ENCODE measurements around the gene TMEM62. TPM values are rescaled to one million over a fixed set of nuclear protein-coding genes. Genes with fewer than 3 reads are reported as not detected.
"Not testable (repeated sequence)": the region's sequence is repeated elsewhere in the genome, so short reads cannot be mapped to it uniquely, and the experiment has no call there.

Gene TMEM62
- polyA plus RNA-seq, 1 donor from 2014 or later, result 8.7 TPM

DNA sequence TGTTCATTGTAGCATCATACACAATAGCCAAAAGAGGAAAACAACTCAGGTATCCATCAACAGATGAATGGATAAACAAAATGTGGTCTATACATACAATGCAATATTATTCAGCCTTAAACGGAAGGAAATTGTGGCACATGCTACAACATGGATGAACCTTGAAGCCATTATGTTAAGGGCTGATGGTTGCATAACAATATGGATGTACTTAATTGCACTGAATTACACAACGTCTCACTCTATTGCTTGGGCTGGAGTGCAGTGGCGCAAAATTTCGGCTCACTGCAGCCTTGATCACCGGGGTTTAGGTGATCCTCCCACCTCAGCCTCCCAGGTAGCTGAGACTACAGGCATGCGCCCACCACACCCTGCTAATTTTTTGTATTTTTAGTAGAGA lies 7.0 kb upstream of the TMEM62 start:
- Histone ChIP-seq H3K79me2 (replicated peaks; ENCODE audit: insufficient read depth, low read length) (no peaks in the 10 kb centered on the region), H3F3A (ENCODE audit: insufficient read depth, low read length, poor library complexity, severe bottlenecking) (no peaks in the 10 kb centered on the region), H3K9me2 (ENCODE audit: insufficient read depth, low read length) (no peaks in the 10 kb centered on the region), H3K4me2 (ENCODE audit: low read length) (no peak overlapping the region), H3K27me3 (ENCODE audit: insufficient read depth, low read depth, low read length) (no peaks in the 10 kb centered on the region), H2AFZ (ENCODE audit: low read depth, low read length) (no peak overlapping the region), H3K27ac (ENCODE audit: low read length) (no peak overlapping the region), H3K9ac (ENCODE audit: low read length) (no peak overlapping the region), H3K4me3 (ENCODE audit: low read length) (no peak overlapping the region), H4K20me1 (ENCODE audit: insufficient read depth) (no peaks in the 10 kb centered on the region), H3K36me3 (ENCODE audit: insufficient read depth, low read length) (no peaks in the 10 kb centered on the region), H3K9me3 (ENCODE audit: low read length) (no peaks in the 10 kb centered on the region)
- TF ChIP-seq SMC3 (conservative IDR thresholded peaks at IDR 0.05; ENCODE audit: poor library complexity) (no peak), POLR2AphosphoS5 (IDR thresholded peaks at IDR 0.05) (no peak), EP300 (conservative IDR thresholded peaks at IDR 0.05; ENCODE audit: poor library complexity, severe bottlenecking) (no peak), RAD21 (conservative IDR thresholded peaks at IDR 0.05) (no peak), EZH2 (IDR thresholded peaks at IDR 0.05; ENCODE audit: borderline replicate concordance, insufficient read depth, low read length, poor library complexity, severe bottlenecking) (no peak), MXI1 (conservative IDR thresholded peaks at IDR 0.05; ENCODE audit: poor library complexity, severe bottlenecking) (no peak), TAF1 (IDR thresholded peaks at IDR 0.05; ENCODE audit: low read depth) (no peak)
- TF ChIP-seq, protein P1, sequence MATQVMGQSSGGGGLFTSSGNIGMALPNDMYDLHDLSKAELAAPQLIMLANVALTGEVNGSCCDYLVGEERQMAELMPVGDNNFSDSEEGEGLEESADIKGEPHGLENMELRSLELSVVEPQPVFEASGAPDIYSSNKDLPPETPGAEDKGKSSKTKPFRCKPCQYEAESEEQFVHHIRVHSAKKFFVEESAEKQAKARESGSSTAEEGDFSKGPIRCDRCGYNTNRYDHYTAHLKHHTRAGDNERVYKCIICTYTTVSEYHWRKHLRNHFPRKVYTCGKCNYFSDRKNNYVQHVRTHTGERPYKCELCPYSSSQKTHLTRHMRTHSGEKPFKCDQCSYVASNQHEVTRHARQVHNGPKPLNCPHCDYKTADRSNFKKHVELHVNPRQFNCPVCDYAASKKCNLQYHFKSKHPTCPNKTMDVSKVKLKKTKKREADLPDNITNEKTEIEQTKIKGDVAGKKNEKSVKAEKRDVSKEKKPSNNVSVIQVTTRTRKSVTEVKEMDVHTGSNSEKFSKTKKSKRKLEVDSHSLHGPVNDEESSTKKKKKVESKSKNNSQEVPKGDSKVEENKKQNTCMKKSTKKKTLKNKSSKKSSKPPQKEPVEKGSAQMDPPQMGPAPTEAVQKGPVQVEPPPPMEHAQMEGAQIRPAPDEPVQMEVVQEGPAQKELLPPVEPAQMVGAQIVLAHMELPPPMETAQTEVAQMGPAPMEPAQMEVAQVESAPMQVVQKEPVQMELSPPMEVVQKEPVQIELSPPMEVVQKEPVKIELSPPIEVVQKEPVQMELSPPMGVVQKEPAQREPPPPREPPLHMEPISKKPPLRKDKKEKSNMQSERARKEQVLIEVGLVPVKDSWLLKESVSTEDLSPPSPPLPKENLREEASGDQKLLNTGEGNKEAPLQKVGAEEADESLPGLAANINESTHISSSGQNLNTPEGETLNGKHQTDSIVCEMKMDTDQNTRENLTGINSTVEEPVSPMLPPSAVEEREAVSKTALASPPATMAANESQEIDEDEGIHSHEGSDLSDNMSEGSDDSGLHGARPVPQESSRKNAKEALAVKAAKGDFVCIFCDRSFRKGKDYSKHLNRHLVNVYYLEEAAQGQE (IDR thresholded peaks at IDR 0.05; ENCODE audit: borderline replicate concordance), result no peak
- TF ChIP-seq, protein P2, sequence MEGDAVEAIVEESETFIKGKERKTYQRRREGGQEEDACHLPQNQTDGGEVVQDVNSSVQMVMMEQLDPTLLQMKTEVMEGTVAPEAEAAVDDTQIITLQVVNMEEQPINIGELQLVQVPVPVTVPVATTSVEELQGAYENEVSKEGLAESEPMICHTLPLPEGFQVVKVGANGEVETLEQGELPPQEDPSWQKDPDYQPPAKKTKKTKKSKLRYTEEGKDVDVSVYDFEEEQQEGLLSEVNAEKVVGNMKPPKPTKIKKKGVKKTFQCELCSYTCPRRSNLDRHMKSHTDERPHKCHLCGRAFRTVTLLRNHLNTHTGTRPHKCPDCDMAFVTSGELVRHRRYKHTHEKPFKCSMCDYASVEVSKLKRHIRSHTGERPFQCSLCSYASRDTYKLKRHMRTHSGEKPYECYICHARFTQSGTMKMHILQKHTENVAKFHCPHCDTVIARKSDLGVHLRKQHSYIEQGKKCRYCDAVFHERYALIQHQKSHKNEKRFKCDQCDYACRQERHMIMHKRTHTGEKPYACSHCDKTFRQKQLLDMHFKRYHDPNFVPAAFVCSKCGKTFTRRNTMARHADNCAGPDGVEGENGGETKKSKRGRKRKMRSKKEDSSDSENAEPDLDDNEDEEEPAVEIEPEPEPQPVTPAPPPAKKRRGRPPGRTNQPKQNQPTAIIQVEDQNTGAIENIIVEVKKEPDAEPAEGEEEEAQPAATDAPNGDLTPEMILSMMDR (IDR thresholded peaks at IDR 0.05; ENCODE audit: poor library complexity, severe bottlenecking), result no peak

DNA sequence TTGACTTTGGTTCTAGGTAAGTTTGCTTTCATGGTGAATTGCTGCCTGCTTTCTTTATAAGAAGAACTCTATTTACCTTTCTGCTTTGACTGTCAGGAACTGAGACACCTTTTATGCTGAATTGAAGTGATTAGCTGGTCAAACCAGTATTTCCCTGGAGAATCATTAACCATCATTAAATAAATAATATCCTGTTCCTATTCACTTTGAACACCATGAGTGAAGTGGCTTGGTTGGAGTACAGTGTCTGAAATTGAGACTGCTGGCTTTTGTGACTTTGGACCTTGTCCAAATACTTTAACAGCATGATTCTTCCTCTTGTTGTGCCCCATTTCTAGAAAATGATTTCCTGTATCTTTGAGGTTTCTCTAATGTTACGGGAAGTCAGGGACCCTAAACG lies 5.6 kb upstream of the TMEM62 start:
- Histone ChIP-seq H3K27me3 (ENCODE audit: insufficient read depth, low read depth, low read length) (peaks cover 1% of the 10 kb centered on the region), H3K9me3 (ENCODE audit: low read length) (no peaks in the 10 kb centered on the region), H3K9me2 (ENCODE audit: insufficient read depth, low read length) (no peaks in the 10 kb centered on the region), H3K79me2 (replicated peaks; ENCODE audit: insufficient read depth, low read length) (no peaks in the 10 kb centered on the region), H3F3A (ENCODE audit: insufficient read depth, low read length, poor library complexity, severe bottlenecking) (no peaks in the 10 kb centered on the region), H3K9ac (ENCODE audit: low read length) (no peak overlapping the region), H3K4me3 (ENCODE audit: low read length) (no peak overlapping the region), H4K20me1 (ENCODE audit: insufficient read depth) (no peaks in the 10 kb centered on the region), H3K27ac (ENCODE audit: low read length) (no peak overlapping the region), H3K36me3 (ENCODE audit: insufficient read depth, low read length) (no peaks in the 10 kb centered on the region), H3K4me2 (ENCODE audit: low read length) (no peak overlapping the region), H2AFZ (ENCODE audit: low read depth, low read length) (no peak overlapping the region)
- TF ChIP-seq EZH2 (IDR thresholded peaks at IDR 0.05; ENCODE audit: borderline replicate concordance, insufficient read depth, low read length, poor library complexity, severe bottlenecking) (no peak), RAD21 (conservative IDR thresholded peaks at IDR 0.05) (no peak), POLR2AphosphoS5 (IDR thresholded peaks at IDR 0.05) (no peak), TAF1 (IDR thresholded peaks at IDR 0.05; ENCODE audit: low read depth) (no peak), SMC3 (conservative IDR thresholded peaks at IDR 0.05; ENCODE audit: poor library complexity) (no peak), EP300 (conservative IDR thresholded peaks at IDR 0.05; ENCODE audit: poor library complexity, severe bottlenecking) (no peak), MXI1 (conservative IDR thresholded peaks at IDR 0.05; ENCODE audit: poor library complexity, severe bottlenecking) (no peak)
- TF ChIP-seq, protein P2 (IDR thresholded peaks at IDR 0.05; ENCODE audit: poor library complexity, severe bottlenecking), result no peak
- TF ChIP-seq, protein P1 (IDR thresholded peaks at IDR 0.05; ENCODE audit: borderline replicate concordance), result no peak

DNA sequence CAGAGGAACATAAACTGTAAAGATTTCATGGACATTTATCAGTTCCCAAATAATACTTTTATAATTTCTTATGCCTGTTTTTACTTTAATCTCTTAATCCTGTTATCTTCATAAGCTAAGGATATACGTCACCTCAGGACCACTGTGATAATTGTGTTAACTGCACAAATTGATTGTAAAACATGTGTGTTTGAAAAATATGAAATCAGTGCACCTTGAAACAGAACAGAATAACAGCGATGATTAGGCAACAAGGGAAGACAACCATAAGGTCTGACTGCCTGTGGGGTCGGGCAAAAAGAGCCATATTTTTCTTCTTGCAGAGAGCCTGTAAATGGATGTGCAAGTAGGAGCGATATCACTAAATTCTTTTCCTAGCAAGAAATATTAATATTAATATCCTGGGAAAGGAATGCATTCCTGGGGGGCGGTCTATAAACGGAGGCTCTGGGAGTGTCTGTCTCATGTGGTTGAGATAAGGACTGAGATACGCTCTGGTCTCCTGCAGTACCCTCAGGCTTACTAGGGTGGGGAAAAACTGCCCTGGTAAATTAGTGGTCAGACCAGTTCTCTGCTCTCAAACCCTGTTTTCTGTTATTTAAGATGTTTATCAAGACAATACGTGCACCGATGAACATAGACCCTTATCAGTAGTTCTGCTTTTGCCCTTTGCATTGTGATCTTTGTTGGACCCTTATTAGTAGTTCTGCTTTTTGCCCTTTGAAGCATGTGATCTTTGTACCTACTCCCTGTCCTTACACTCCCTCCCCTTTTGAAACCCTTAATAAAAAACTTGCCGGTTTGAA lies 5.0 kb upstream of the TMEM62 start:
- not testable (repeated sequence) for H4K20me1 ChIP-seq (ENCODE audit: insufficient read depth); H3K9me2 ChIP-seq (ENCODE audit: insufficient read depth, low read length); H3K27ac ChIP-seq (ENCODE audit: low read length); H2AFZ ChIP-seq (ENCODE audit: low read depth, low read length); H3K4me3 ChIP-seq (ENCODE audit: low read length); H3F3A ChIP-seq (ENCODE audit: insufficient read depth, low read length, poor library complexity, severe bottlenecking); H3K9ac ChIP-seq (ENCODE audit: low read length); H3K79me2 ChIP-seq (replicated peaks; ENCODE audit: insufficient read depth, low read length); H3K9me3 ChIP-seq (ENCODE audit: low read length); H3K36me3 ChIP-seq (ENCODE audit: insufficient read depth, low read length); H3K27me3 ChIP-seq (ENCODE audit: insufficient read depth, low read depth, low read length); H3K4me2 ChIP-seq (ENCODE audit: low read length)
